Measurements from ENCODE around the gene CALD1. TPM values are rescaled to one million over a fixed set of nuclear protein-coding genes. Genes with fewer than 3 reads are reported as not detected.

The CALD1 gene
- total RNA-seq, 2 donors from 2014 or later, result 57.0 to 72.6 TPM

GRCh38 chr7:134886353-134887057 lies 107.1 kb downstream of the CALD1 start:
- Histone ChIP-seq H3K27ac (peak overlapping the region; percentile 0 to 71 (median 43)), H3K4me1 (no peaks in the 10 kb centered on the region), H3K4me3 (no peak overlapping the region), H3K9me3 (no peaks in the 10 kb centered on the region), H3K27me3 (no peaks in the 10 kb centered on the region), H3K36me3 (replicated peaks in 1 of 2; ENCODE audit: insufficient read depth in 1 of 2, low read depth in 2 of 2) (no peaks in the 10 kb centered on the region)
- peak; percentile 49 for ATAC-seq
- TF ChIP-seq CTCF (IDR thresholded peaks at IDR 0.05) (no peak), POLR2A (IDR thresholded peaks at IDR 0.05) (no peak)
- peak in 2 of 4 donors; percentile 32 for DNase-seq
- intact Hi-C loops (cut with DNase I), result no loop called here
- WGBS, 2 donors, result 35 to 40% methylated on average over 8 of the region's 8 CpGs

- 92 to 94% methylated on average over 8 of the region's 8 CpGs for WGBS, 2 donors
- Histone ChIP-seq H3K36me3 (replicated peaks in 1 of 2; ENCODE audit: insufficient read depth in 1 of 2, low read depth in 2 of 2) (no peaks in the 10 kb centered on the region), H3K27me3 (no peaks in the 10 kb centered on the region), H3K4me3 (no peak overlapping the region), H3K9me3 (no peaks in the 10 kb centered on the region), H3K4me1 (peaks cover 5% of the 10 kb centered on the region), H3K27ac (peak overlapping the region in 1 of 4 donors; percentile 42)
- DNase-seq (no peak), ATAC-seq (no peak)
- intact Hi-C loops (cut with DNase I), result no loop called here
- TF ChIP-seq POLR2A (IDR thresholded peaks at IDR 0.05) (no peak), CTCF (IDR thresholded peaks at IDR 0.05) (no peak)
Measured at GRCh38 chr7:134887523-134887922, 108.1 kb downstream of the CALD1 start.

- TF ChIP-seq CTCF (IDR thresholded peaks at IDR 0.05) (no peak), POLR2A (IDR thresholded peaks at IDR 0.05) (no peak)
- no peaks in the 10 kb centered on the region for H3K36me3 ChIP-seq (replicated peaks in 1 of 2; ENCODE audit: insufficient read depth in 1 of 2, low read depth in 2 of 2)
- H3K9me3 ChIP-seq, result no peaks in the 10 kb centered on the region
- H3K27ac ChIP-seq, result no peak overlapping the region
- 48 to 60% methylated on average over 3 of the region's 3 CpGs for WGBS, 2 donors
- DNase-seq (no peak), ATAC-seq (no peak)
- intact Hi-C loops (cut with DNase I), result no loop called here
- H3K4me1 ChIP-seq, result peaks cover 5% of the 10 kb centered on the region
- no peak overlapping the region for H3K4me3 ChIP-seq
- H3K27me3 ChIP-seq, result no peaks in the 10 kb centered on the region
Measured at GRCh38 chr7:134888141-134888740, 108.8 kb downstream of the CALD1 start.

- Histone ChIP-seq H3K4me1 (peaks cover 5% of the 10 kb centered on the region), H3K36me3 (replicated peaks in 1 of 2; ENCODE audit: insufficient read depth in 1 of 2, low read depth in 2 of 2) (no peaks in the 10 kb centered on the region)
Measured at GRCh38 chr7:134890246-134891240, 111.1 kb downstream of the CALD1 start.

More at GRCh38 chr7:134890246-134891240, 111.1 kb downstream of the CALD1 start:
- TF ChIP-seq POLR2A (IDR thresholded peaks at IDR 0.05), result no peak
- TF ChIP-seq CTCF (IDR thresholded peaks at IDR 0.05), result no peak
- intact Hi-C loops (cut with DNase I), result no loop called here
- Histone ChIP-seq H3K27ac (peak overlapping the region; percentile 3 to 83 (median 71)), H3K27me3 (no peaks in the 10 kb centered on the region), H3K4me3 (no peak overlapping the region), H3K9me3 (no peaks in the 10 kb centered on the region)
- WGBS, 2 donors, result 60 to 67% methylated on average over 10 of the region's 10 CpGs
- DNase-seq, result peak in 1 of 4 donors; percentile 29
- no peak for ATAC-seq

All from body of pancreas (tissue), 4 donors.